Neural cell (in vitro differentiated cells): ENCODE data around the gene MYL12B. TPM values are rescaled to one million over a fixed set of nuclear protein-coding genes. Genes with fewer than 3 reads are reported as not detected.

Experiments
- H2AFZ ChIP-seq: fragments of 200-600, 300-800 bp; sonication (generic), shearing (Covaris generic); 2 replicates; pipeline ENCODE4 v1.6.0; 2014; ENCODE audit warnings: low read depth, mild to moderate bottlenecking, antibody characterized with exemption, low read length, moderate library complexity
- H3F3A ChIP-seq: fragments of 200-600 bp; shearing (Covaris generic); 2 replicates; pipeline ENCODE4 v1.6.1; 2016; ENCODE audit warnings: mild to moderate bottlenecking, moderate library complexity, mixed read lengths, antibody characterized with exemption, low read length; ENCODE audit not compliant: insufficient read depth, poor library complexity, severe bottlenecking
- H3K27ac ChIP-seq: fragments of 200-600, 300-800 bp; sonication (generic), shearing (Covaris generic); 2 replicates; pipeline ENCODE4 v1.5.1; 2014; ENCODE audit warnings: mild to moderate bottlenecking, low read length, moderate library complexity
- H3K27me3 ChIP-seq: fragments of 300-800, 200-600 bp; sonication (generic), shearing (Covaris generic); 2 replicates; pipeline ENCODE4 v1.6.0; 2014; ENCODE audit warnings: mild to moderate bottlenecking, low read depth, low read length, moderate library complexity; ENCODE audit not compliant: insufficient read depth
- H3K36me3 ChIP-seq: fragments of 300-800, 200-600 bp; sonication (generic), shearing (Covaris generic); 2 replicates; pipeline ENCODE4 v1.5.1; 2014; ENCODE audit warnings: mild to moderate bottlenecking, antibody characterized with exemption, low read length, moderate library complexity; ENCODE audit not compliant: insufficient read depth
- H3K4me2 ChIP-seq: fragments of 300-800, 200-600 bp; sonication (generic), shearing (Covaris generic); 2 replicates; pipeline ENCODE4 v1.6.0; 2014; ENCODE audit warnings: mild to moderate bottlenecking, low read length
- H3K4me3 ChIP-seq: fragments of 300-800, 200-600 bp; sonication (generic), shearing (Covaris generic); 2 replicates; pipeline ENCODE4 v1.5.1; 2014; ENCODE audit warnings: mild to moderate bottlenecking, low read length, moderate library complexity
- H3K79me2 ChIP-seq: fragments of 200-600 bp; shearing (Covaris generic); replicated peaks from 2 replicates; pipeline ENCODE4 v1.6.0; 2014; ENCODE audit warnings: mild to moderate bottlenecking, low read length, moderate library complexity; ENCODE audit not compliant: insufficient read depth
- H3K9ac ChIP-seq: fragments of 300-800, 200-600 bp; sonication (generic), shearing (Covaris generic); 2 replicates; pipeline ENCODE4 v1.6.1; 2016; ENCODE audit warnings: mild to moderate bottlenecking, low read length, mixed read lengths
- H3K9me2 ChIP-seq: fragments of 200-600 bp; shearing (Covaris generic); 2 replicates; pipeline ENCODE4 v1.6.1; 2016; ENCODE audit warnings: mild to moderate bottlenecking, low read length, mixed read lengths; ENCODE audit not compliant: insufficient read depth
- H3K9me3 ChIP-seq: fragments of 200-600, 300-800 bp; sonication (generic), shearing (Covaris generic); 2 replicates; pipeline ENCODE4 v1.6.1; 2016; ENCODE audit warnings: mild to moderate bottlenecking, mixed run types, low read length, moderate library complexity, mixed read lengths
- H4K20me1 ChIP-seq: fragments of 200-600 bp; shearing (Covaris generic); 2 replicates; pipeline ENCODE4 v1.6.1; 2016; ENCODE audit warnings: mild to moderate bottlenecking, mixed run types; ENCODE audit not compliant: insufficient read depth
- EP300 ChIP-seq: fragments of 450-650 bp; conservative IDR thresholded peaks from 2 replicates; pipeline ENCODE4 v1.6.1; 2014; ENCODE audit warnings: antibody characterized with exemption, mild to moderate bottlenecking, moderate library complexity; ENCODE audit not compliant: poor library complexity, severe bottlenecking
- EZH2 ChIP-seq: fragments of 200-600, 300-800 bp; shearing (Covaris generic), sonication (generic); IDR thresholded peaks from 2 replicates; pipeline ENCODE4 v1.6.1; 2014; ENCODE audit warnings: antibody characterized with exemption, low read length, borderline replicate concordance, mild to moderate bottlenecking; ENCODE audit not compliant: insufficient read depth, poor library complexity, severe bottlenecking
- MXI1 ChIP-seq: fragments of 450-650 bp; conservative IDR thresholded peaks from 2 replicates; pipeline ENCODE4 v1.6.1; 2014; ENCODE audit warnings: antibody characterized with exemption, mild to moderate bottlenecking; ENCODE audit not compliant: poor library complexity, severe bottlenecking
- POLR2AphosphoS5 ChIP-seq: IDR thresholded peaks from 2 replicates; pipeline ENCODE4 v1.6.1; 2012
- RAD21 ChIP-seq: fragments of 450-650 bp; conservative IDR thresholded peaks from 2 replicates; pipeline ENCODE4 v1.6.1; 2014; ENCODE audit warnings: antibody characterized with exemption, mild to moderate bottlenecking, moderate library complexity
- SMC3 ChIP-seq: fragments of 450-650 bp; conservative IDR thresholded peaks from 2 replicates; pipeline ENCODE4 v1.6.1; 2014; ENCODE audit warnings: antibody characterized with exemption, mild to moderate bottlenecking, moderate library complexity; ENCODE audit not compliant: poor library complexity
- polyA plus RNA-seq: library from polyadenylated mRNA; depleted of rRNA; stranded (reverse); fragments of >200 nt; gene quantifications from 2 replicates; pipeline ENCODE4 v1.2.3, GENCODE V29; 2014
- TF ChIP-seq, protein P1 (sequence below): IDR thresholded peaks from 2 replicates; pipeline ENCODE4 v1.6.1; 2012; ENCODE audit warnings: borderline replicate concordance
- TF ChIP-seq, protein P2 (sequence below): fragments of 450-650 bp; IDR thresholded peaks from 2 replicates; pipeline ENCODE4 v1.5.1; 2014; ENCODE audit warnings: antibody characterized with exemption, mild to moderate bottlenecking, moderate library complexity; ENCODE audit not compliant: poor library complexity, severe bottlenecking

The MYL12B gene
- polyA plus RNA-seq, 1 donor from 2014 or later = 384 TPM

GRCh38 chr18:3262234-3263131 lies 550 bp downstream of the MYL12B start:
- H2AFZ ChIP-seq = peak overlapping the region; percentile 98
- no peaks in the 10 kb centered on the region for H3K36me3 ChIP-seq
- H3K4me3 ChIP-seq = peak overlapping the region; percentile 93
- no peaks in the 10 kb centered on the region for H3K27me3 ChIP-seq
- peaks cover 4% of the 10 kb centered on the region for H4K20me1 ChIP-seq
- no peaks in the 10 kb centered on the region for H3K9me2 ChIP-seq
- no peaks in the 10 kb centered on the region for H3K9me3 ChIP-seq
- no peaks in the 10 kb centered on the region for H3F3A ChIP-seq
- peak overlapping the region; percentile 81 for H3K27ac ChIP-seq
- H3K4me2 ChIP-seq = peak overlapping the region; percentile 86
- peak overlapping the region; percentile 91 for H3K9ac ChIP-seq
- peaks cover 51% of the 10 kb centered on the region for H3K79me2 ChIP-seq
- TF ChIP-seq SMC3 = no peak
- TF ChIP-seq MXI1 = peak; percentile 21

DNA sequence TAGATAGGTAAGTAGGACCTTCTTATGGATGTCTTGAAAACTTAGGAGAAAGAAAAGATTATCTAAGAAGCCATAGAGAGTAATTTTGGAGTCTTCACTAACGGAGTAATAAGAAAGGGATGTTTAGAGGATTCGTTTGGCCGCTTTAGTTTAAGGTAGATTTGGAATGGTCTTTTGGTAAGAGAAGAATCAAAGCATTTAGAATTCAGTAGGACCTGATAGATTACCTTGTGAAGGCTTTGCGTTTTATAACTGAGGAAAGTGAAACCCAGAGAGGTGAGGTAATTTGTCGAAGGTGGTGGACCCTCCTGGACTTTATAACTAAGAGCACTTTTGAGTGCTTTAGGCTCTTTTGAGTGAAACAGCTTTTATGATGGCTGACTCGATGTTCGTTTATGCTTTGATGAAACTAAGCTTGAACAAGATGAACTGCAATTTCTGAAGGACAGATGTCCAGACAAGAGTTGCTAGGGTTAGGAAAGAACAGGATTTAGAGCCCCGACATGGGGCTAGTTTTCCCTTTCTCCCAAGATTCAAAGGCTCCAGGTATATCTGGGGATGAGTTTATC lies 1.3 kb downstream of the MYL12B start:
- H3K27ac ChIP-seq = peak overlapping the region; percentile 81
- H3K36me3 ChIP-seq = no peaks in the 10 kb centered on the region
- peak overlapping the region; percentile 93 for H3K4me3 ChIP-seq

More for the DNA sequence above, 1.3 kb downstream of the MYL12B start:
- H3K9me2 ChIP-seq = no peaks in the 10 kb centered on the region
- H2AFZ ChIP-seq = no peak overlapping the region
- H3K79me2 ChIP-seq = peaks cover 58% of the 10 kb centered on the region
- H3K27me3 ChIP-seq = no peaks in the 10 kb centered on the region
- peaks cover 4% of the 10 kb centered on the region for H4K20me1 ChIP-seq
- no peaks in the 10 kb centered on the region for H3F3A ChIP-seq
- peak overlapping the region; percentile 86 for H3K4me2 ChIP-seq
- H3K9ac ChIP-seq = peak overlapping the region; percentile 91
- TF ChIP-seq EZH2 (no peak), POLR2AphosphoS5 (no peak), SMC3 (no peak), RAD21 (no peak), MXI1 (no peak), EP300 (no peak)
- TF ChIP-seq, protein P1, sequence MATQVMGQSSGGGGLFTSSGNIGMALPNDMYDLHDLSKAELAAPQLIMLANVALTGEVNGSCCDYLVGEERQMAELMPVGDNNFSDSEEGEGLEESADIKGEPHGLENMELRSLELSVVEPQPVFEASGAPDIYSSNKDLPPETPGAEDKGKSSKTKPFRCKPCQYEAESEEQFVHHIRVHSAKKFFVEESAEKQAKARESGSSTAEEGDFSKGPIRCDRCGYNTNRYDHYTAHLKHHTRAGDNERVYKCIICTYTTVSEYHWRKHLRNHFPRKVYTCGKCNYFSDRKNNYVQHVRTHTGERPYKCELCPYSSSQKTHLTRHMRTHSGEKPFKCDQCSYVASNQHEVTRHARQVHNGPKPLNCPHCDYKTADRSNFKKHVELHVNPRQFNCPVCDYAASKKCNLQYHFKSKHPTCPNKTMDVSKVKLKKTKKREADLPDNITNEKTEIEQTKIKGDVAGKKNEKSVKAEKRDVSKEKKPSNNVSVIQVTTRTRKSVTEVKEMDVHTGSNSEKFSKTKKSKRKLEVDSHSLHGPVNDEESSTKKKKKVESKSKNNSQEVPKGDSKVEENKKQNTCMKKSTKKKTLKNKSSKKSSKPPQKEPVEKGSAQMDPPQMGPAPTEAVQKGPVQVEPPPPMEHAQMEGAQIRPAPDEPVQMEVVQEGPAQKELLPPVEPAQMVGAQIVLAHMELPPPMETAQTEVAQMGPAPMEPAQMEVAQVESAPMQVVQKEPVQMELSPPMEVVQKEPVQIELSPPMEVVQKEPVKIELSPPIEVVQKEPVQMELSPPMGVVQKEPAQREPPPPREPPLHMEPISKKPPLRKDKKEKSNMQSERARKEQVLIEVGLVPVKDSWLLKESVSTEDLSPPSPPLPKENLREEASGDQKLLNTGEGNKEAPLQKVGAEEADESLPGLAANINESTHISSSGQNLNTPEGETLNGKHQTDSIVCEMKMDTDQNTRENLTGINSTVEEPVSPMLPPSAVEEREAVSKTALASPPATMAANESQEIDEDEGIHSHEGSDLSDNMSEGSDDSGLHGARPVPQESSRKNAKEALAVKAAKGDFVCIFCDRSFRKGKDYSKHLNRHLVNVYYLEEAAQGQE = no peak
- TF ChIP-seq, protein P2, sequence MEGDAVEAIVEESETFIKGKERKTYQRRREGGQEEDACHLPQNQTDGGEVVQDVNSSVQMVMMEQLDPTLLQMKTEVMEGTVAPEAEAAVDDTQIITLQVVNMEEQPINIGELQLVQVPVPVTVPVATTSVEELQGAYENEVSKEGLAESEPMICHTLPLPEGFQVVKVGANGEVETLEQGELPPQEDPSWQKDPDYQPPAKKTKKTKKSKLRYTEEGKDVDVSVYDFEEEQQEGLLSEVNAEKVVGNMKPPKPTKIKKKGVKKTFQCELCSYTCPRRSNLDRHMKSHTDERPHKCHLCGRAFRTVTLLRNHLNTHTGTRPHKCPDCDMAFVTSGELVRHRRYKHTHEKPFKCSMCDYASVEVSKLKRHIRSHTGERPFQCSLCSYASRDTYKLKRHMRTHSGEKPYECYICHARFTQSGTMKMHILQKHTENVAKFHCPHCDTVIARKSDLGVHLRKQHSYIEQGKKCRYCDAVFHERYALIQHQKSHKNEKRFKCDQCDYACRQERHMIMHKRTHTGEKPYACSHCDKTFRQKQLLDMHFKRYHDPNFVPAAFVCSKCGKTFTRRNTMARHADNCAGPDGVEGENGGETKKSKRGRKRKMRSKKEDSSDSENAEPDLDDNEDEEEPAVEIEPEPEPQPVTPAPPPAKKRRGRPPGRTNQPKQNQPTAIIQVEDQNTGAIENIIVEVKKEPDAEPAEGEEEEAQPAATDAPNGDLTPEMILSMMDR = no peak
- H3K9me3 ChIP-seq = no peaks in the 10 kb centered on the region
